VCaP (cell line): Measurements from ENCODE around the gene OR8B12.
"Not testable (repeated sequence)": the region's sequence is repeated elsewhere in the genome, so short reads cannot be mapped to it uniquely, and the experiment has no call there.

Source experiments
- H3K27ac ChIP-seq: fragments of 450-650 bp; 2 replicates; pipeline ENCODE4 v1.5.1; 2017
- TF ChIP-seq, protein P1 (sequence below): fragments of 450-650 bp; conservative IDR thresholded peaks from 2 replicates; pipeline ENCODE4 v1.5.1; 2017; ENCODE audit warnings: mild to moderate bottlenecking, moderate library complexity

Gene OR8B12

DNA sequence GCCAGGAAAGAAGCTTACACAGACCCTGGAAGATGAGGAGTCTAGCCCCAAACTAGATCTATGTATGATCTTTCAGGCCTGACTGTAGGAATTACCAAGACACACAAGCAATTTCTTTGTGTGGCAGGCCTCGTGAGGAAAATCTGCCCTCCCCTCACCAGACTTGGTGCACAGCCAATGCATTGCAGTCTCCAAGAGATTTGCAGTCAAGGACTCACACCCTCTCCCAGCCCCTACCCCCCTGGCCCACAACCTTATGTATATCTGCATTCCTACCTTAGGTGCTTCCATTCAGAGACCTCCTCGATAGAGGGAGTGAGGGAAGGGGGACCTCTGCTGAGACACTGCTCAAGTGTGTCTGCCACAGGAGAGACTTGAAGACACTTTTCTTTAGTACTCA is 9.8 kb downstream of the OR8B12 start:
- TF ChIP-seq, protein P1, sequence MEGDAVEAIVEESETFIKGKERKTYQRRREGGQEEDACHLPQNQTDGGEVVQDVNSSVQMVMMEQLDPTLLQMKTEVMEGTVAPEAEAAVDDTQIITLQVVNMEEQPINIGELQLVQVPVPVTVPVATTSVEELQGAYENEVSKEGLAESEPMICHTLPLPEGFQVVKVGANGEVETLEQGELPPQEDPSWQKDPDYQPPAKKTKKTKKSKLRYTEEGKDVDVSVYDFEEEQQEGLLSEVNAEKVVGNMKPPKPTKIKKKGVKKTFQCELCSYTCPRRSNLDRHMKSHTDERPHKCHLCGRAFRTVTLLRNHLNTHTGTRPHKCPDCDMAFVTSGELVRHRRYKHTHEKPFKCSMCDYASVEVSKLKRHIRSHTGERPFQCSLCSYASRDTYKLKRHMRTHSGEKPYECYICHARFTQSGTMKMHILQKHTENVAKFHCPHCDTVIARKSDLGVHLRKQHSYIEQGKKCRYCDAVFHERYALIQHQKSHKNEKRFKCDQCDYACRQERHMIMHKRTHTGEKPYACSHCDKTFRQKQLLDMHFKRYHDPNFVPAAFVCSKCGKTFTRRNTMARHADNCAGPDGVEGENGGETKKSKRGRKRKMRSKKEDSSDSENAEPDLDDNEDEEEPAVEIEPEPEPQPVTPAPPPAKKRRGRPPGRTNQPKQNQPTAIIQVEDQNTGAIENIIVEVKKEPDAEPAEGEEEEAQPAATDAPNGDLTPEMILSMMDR, result no peak
- no peak overlapping the region for H3K27ac ChIP-seq

DNA sequence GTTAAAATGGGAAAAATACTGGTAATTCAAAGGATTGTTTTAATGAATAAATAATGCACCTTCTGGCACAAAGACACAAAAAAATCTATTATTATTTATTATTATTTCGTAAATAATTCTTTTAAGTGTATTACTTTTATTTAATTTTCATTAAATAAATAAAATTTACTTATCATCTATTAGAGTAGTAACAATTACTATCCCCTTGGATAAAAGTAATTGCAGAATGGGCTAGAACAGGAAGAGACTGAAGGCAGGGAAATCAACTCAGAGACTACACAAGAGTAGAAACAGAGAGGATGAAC is 23.0 kb downstream of the OR8B12 start:
- TF ChIP-seq, protein P1, result no peak

DNA sequence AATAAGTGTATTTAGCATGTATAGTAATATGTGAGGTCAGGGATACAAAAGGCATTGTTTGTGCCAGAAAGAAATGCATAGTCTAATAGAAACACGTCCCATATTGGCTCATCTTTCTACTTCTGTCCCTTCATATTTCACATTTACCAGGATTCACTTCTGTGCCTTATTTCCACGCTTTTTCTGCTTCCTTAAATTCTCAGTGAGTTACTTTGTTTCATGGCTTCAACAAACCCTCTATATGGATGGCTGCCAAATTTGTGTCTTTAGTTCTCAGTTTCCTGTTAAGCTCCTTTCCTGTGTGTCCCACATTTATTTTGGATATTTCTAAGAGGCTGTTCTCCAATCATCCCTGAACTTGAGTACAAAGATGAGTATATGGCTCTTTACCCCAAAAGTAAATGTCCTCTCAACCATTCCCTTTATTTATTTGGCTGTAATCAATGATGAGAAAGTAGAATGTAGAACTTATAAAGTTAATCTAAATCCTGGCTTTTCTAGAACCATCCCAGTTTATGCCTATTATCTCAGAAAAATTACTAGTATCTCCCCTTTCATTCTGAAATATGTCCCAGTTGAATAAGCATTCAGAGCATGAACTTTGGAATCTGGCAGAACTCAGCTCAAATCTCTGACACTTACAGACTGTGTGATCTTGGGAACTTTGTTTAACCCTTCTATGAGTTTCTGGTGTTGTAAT is 23.5 kb downstream of the OR8B12 start:
- no peak overlapping the region for H3K27ac ChIP-seq
- TF ChIP-seq, protein P1, result no peak

More for the DNA sequence above, 23.0 kb downstream of the OR8B12 start:
- H3K27ac ChIP-seq, result no peak overlapping the region

DNA sequence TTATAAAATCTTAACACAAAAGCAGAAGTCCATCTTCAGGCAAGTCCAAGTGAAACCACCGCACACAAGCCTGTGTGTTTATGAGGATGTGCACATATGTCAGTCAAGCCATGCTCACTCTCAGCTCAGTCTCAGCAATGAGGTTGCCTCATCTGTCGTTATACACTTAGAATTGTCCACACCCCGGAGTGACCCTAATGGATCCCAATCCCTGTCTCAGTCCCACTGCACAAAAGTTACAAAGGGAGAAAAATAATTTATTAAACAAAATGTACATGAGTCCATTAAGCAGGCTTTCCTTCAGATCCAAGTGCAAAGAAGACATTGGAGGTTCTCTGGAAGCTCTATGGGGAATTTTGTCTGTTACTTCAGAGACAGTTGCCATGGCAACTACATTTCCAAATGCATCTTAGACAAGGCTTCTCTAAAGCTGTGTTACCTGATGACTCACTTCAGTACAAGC is 24.4 kb downstream of the OR8B12 start:
- no peak overlapping the region for H3K27ac ChIP-seq
- TF ChIP-seq, protein P1, result no peak

DNA sequence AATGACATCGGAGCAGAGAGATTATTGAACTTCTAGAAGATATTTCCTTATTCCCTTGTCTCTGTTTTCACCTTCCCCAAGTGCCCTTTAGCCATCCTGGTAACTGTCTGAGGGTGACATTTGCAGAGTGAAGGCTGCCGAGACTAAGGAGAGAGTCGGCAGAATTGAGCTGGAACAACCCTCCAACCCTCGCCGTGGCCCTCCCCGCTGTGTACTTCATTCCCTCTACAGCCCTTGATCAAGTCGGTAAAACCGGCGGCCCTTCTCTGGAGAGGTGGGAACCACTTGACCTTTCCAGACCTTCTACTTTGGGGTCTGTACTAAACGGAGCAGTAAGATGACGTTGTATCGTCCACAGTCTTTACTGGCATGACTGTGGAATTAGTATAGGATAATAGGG is 26.1 kb downstream of the OR8B12 start:
- TF ChIP-seq, protein P1, result no peak
- H3K27ac ChIP-seq, result no peak overlapping the region

DNA sequence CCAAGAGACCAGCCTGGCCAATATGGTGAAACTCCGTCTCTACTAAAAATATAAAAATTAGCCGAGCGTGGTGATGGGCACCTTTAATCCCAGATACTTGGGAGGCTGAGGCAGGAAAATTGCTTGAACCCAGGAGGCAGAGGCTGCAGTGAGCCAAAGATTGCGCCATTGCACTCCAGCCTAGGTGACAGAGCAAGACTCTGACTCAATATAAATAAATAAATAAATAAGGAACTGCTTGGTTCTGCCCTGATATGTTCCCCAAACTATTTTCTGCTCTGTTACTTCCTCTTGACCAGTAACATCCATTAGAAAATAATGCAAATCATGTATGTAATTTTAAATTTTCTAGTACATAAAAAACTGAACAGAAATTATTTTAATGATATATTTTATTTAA is 28.8 kb downstream of the OR8B12 start:
- H3K27ac ChIP-seq, result not testable (repeated sequence)

DNA sequence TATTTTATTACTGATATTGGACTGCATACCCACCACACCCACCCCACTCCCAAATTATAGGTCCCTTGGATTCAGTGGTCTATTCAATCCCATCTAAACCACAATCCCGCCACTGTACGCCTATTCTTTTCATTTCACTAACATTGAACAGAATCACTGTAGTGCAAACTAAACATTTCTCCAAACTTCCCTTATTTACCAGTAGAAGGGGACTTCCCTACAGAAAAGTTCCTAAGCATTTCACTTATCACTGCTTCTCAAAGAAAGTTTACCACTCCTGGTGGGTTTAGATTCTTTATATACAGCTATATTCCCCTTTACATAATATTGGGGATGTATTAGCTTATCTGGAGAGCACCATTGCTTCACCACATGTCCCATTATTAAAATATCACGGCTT is 29.3 kb downstream of the OR8B12 start:
- TF ChIP-seq, protein P1, result no peak

DNA sequence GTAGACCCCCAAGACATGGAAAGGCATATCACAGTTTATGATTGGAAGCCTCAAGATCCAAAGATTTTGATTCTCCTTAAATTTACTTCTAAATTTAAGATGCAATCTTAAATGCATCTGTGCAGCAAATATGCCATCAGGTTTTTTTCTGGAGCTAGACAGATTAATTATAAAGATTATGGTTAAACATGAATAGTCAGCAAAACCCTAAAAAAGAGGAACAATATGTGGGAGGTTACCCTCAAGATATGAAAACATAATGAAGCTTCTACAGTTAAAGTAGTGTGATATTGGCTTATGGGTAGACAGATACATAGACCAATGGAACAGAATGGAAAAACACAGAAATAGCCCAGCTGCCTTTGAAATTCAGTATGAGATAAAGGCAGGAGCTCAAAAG is 31.7 kb downstream of the OR8B12 start:
- H3K27ac ChIP-seq, result no peak overlapping the region
- TF ChIP-seq, protein P1, result no peak

More for the DNA sequence above, 29.3 kb downstream of the OR8B12 start:
- no peak overlapping the region for H3K27ac ChIP-seq
